SIG-M5 treated with dmso at 0.1 percent for 504 hours (cell line): ENCODE measurements around the gene IQGAP2.
"Not testable (repeated sequence)": the region's sequence is repeated elsewhere in the genome, so short reads cannot be mapped to it uniquely, and the experiment has no call there.

Experiments used
- DNase-seq: peaks from one replicate; lab custom pipeline; 2025; ENCODE audit not compliant: unreplicated experiment; lab: John Stamatoyannopoulos, UW

The IQGAP2 gene

DNA sequence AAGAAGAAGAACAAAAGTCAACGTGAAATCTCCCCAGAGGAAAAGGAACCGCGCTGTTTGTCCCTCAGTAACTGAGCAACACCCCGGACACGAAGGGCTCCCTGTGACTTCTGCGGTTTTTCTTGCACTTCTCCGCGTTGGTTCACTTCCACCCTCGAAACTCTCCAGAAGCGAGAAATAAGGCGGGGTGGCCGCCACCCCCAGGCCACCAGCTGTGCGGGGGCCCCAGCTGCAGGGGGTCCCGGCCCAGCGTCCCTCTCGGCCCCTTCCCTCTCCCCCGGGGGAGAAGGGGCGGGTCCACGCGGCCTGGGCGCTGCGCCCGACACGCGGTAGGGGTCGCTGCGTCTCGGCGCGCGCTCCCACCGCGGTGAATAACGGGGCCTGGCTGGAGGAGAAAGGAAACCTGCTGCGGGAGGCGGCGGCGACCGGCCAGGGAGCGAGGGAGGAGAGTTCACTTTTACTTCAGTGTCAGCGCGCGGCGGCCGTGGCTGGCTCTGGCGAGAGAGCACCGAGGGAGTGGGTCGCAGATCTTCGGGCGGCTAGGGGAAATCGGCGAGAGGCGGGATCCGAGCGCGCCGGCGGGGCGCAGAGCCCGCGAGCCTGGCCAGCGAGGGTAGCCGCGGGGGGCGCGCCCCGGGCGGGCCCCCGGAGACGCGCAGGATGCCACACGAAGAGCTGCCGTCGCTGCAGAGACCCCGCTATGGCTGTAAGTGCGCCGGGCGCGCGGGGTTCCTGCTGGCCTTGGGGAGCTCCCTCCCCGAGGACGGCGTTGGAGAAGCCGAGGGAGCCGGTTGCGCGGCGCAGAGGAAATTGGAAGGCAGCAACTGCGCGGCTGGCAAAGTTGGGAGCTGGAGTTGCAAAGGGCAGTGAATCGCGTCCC is at the start of gene IQGAP2:
IQGAP2 (plus strand) TSS at position 400 of the 880 bp plus-strand sequence; CDS start at position 661, 261 bp downstream.
- DNase-seq = peak; percentile 99

- DNase-seq = no peak
These were observed 46.2 kb upstream of the IQGAP2 start for GRCh38 chr5:76356887-76357286.

DNA sequence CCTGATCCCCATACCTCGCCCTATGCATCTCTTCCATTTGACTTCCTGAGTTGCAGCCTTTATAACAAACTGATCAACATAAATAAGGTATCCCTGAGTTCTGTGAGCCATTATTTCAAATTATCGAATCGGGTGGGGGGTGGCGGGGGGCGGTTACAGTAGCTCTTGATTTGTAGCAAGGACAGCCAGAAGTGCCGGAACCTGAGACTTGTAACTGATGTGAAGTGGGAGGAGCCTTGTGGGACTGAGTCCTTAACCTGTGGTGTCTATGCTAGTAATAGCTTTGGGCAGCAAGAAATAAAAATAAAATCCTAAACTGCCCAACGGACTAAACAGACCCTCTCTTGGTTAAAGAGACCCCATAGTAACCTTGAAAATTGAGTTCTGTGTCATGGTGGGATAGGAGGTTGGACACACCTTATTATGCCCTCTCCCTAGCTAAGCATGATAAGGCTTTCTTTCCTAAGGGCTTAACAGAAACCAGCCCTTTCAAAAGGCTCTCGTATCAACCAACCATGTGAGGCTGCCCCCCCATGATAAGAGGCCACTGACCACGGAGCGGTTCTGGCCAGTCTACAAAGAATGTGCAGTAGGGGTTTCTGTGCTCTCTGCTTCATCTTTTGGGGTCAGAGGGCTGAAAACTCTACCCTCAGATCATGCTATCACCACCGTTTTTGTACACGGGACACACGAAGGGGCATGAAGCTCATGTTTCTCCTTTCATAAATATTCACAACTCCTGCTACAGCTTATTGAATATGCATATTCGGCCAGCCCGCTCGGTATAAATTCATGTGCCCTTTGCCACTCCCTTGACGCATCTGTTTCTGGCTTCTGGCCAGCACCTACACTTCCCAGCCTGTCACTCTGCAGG is 39.5 kb upstream of the IQGAP2 start:
- DNase-seq = no peak

GRCh38 chr5:76364226-76364589 is 38.9 kb upstream of the IQGAP2 start:
- DNase-seq = no peak

DNA sequence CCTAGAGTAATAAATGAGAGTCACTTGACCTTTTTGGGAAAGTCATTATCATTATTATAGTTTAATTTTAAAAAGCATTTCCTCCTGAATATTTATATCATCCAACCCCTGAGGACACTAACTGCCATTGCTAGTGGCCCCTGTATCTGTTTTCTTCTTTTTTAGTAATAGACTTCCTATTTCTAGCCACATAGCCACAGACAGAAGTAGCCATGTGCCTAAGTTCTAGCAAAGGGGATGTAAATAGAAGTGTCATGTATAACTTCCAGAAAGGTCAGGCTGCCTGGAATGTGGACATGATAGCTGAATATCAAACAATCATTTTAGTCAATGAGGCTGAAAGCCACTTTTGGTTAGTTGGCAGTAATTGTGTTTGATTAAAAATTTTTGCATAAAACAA is 37.5 kb upstream of the IQGAP2 start:
- DNase-seq = peak; percentile 52

- DNase-seq = no peak
These were observed 36.5 kb upstream of the IQGAP2 start for GRCh38 chr5:76366596-76366995.

DNA sequence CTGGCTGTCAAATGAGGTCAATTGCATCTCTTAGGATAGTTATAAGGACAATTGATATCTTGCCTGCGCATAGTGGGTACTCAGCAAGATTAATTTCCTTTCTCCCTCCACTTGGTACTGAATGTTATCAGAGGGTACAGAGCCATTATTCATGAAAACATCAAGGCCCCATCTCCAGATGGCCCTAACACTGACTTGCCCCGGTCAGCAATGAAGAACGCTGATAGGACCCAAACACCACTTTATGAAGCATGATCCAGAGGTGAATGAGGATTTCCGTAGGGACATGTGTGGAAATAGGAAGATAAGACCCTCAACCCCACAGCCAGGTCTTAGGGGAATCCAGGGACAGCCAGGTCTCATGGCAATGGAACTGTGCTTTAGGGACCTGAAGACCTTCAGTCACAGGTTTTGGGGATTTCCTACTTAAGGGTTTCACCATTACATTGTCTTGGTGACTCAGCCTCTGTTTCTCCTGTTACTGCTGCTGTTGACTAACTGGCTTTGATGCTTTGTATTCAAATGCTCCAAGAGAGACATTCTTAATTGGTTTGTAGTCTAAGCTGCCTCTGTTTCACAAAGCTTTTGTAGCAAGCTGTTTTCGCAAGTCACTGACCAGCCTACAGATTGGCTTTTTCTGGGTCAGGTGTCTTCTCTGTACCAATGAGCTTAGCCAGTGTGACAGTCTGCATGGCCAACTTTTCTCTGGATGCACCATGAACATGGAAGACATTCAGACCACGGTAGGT is 35.3 kb upstream of the IQGAP2 start:
- peak; percentile 41 for DNase-seq

- DNase-seq = no peak
These were observed 34.1 kb upstream of the IQGAP2 start for GRCh38 chr5:76368941-76369340.

GRCh38 chr5:76369668-76370067 is 33.4 kb upstream of the IQGAP2 start:
- DNase-seq = not testable (repeated sequence)

- no peak for DNase-seq
These were observed 31.1 kb upstream of the IQGAP2 start for GRCh38 chr5:76371960-76372322.

- peak; percentile 40 for DNase-seq
These were observed 30.6 kb upstream of the IQGAP2 start for GRCh38 chr5:76372323-76373054.

- DNase-seq = no peak
These were observed 26.8 kb upstream of the IQGAP2 start for GRCh38 chr5:76376148-76376865.

GRCh38 chr5:76376866-76377230 is 26.2 kb upstream of the IQGAP2 start:
- DNase-seq = no peak

- DNase-seq = no peak
These were observed 24.7 kb upstream of the IQGAP2 start for GRCh38 chr5:76378355-76378754.

DNA sequence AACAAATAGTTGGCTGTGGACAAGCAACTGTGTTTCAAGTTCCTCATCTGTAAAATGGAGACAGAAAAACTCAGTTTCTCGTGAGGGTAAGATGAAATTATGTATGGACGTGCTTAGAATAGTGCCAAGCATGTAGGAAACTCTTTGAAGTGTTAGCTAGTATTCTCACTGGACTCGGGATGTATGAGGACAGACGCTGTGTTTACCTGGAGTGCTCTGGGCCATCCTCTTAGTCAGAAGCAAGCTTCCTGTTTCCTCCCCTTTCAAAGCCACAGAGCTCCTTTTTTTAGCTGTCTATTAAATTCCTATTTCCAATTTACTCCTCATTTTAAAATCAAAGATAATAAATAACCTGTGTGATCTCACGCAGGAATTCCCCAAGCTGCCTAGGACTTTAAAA is 23.8 kb upstream of the IQGAP2 start:
- DNase-seq = no peak

DNA sequence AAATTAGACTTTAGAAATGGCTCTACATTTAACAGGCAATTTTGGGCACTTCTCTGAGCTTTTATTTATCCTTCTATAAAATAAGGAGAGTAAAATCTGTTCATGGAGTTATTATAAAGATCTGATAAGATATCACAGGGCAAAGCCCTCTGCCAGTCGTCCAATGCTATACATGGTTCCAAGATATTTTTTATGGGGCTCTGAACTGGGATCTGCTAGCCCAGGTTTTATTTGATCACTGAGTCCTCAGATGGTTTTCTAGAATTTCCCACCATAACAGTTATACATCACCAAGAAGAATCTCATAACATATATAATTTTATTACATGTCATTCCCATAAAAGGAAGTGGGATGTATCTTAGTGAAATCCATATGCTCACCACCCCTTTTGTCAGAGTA is 23.2 kb upstream of the IQGAP2 start:
- no peak for DNase-seq

- DNase-seq = no peak
These were observed 22.6 kb upstream of the IQGAP2 start for GRCh38 chr5:76380346-76381066.

DNA sequence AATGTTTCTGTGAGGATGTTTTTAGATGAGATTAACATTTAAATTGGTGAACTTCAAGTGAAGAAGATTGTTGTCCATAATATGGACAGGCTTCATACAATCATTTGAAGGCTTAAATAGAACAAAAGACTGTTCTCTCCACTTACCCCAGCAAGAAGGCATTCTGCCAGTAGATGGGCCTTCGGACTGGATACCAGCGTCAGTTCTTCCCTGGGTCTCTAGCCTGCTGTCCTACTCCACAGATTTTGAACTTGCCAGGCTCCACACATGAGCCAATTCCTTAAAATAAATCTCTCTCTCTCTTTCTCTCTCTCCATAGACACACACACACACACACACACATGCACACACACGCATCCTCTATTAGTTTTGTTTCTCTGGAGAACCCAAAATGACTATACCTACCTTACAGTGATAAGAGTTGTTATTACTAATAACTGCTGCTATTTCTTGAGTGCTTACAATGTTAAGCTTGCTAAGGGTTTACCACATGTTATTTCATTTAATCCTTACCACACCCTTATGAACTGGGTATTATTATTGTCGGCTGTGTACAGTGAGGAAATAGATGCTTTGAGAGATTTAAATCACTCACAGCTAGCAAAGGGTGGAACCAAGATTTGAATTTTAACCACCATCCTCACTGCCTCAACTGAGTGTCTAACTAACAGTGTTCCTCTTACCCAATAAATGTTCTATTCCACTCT is 19.8 kb upstream of the IQGAP2 start:
- DNase-seq = no peak

DNA sequence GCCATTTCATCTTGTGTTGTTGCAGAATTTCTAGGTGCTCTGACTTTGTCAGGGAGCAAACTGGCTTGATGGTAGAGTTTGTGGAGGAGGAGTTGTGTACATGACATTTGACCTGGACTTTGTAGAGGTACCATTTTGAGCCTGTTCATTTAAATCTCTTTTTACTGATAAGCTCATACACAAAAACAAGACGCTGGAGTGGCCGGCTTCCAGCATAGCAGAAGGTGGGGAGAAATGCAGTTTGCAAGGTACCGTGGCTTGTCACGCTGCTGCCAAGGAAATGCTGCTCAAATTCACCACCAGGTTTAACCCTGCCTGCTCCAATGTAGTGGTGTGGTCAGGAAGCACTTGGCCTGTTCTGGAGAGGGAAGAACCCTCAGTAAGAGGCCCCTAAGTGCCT is 18.9 kb upstream of the IQGAP2 start:
- no peak for DNase-seq
